Fibroblast of lung (primary cell): ENCODE results near the gene TRIM34.

Experiments used
- CTCF ChIP-seq, 2 donors: IDR thresholded peaks in 1 of 2; conservative IDR thresholded peaks in 1 of 2; 1 replicate in 1 of 2; 2 replicates in 1 of 2; pipeline ENCODE4 v1.5.1; 2011 to 2012; ENCODE audit warnings: low read length in 2 of 2, control low read depth in 1 of 2, inconsistent platforms in 1 of 2, low read depth in 1 of 2, mild to moderate bottlenecking in 1 of 2
- EZH2 ChIP-seq: IDR thresholded peaks from 2 replicates; pipeline ENCODE4 v1.5.1; 2012; ENCODE audit warnings: low read length, control low read depth, mild to moderate bottlenecking; ENCODE audit errors: missing control alignments

DNA sequence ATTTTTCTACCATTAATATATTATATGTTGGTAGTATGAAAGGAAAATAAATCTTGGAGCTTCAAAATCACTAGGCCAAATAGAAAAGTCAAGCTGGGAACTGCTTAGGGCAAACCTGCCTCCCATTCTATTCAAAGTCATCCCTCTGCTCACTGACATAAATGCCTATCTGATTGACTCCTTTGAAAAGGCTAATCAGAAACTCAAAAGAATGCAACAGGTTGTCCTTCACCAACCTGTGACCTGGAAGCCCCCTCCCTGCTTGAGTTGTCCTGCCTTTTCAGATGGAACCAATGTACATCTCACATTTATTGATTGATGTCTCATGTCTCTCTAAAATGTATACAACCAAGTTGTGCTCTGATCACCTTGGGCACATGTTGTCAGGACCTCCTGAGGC is 3.2 kb upstream of the TRIM34 start:
- TF ChIP-seq CTCF (conservative IDR thresholded peaks at IDR 0.05 in 1 of 2, IDR thresholded peaks at IDR 0.05 in 1 of 2; ENCODE audit: low read depth in 1 of 2, low read length in 2 of 2) (no peak), EZH2 (no peak)
